B cell (primary cell): ENCODE measurements around the gene GRID1. TPM values are rescaled to one million over a fixed set of nuclear protein-coding genes. Genes with fewer than 3 reads are reported as not detected.

Experiments used
- ATAC-seq: fragments of 200-7000 bp; cut with Tn5 transposase; one replicate; pipeline ENCODE4 v1.10.0; 2021; ENCODE audit warnings: low read depth, mild to moderate bottlenecking, moderate number of reproducible peaks, moderate library complexity
- CTCF ChIA-PET: fragments of 350-600 bp; sonication (Branson Sonifier 250); formaldehyde crosslinking; loops from one replicate; lab custom pipeline; 2021; ENCODE audit warnings: antibody characterized with exemption, inconsistent platforms; lab: Charles Lee
- POLR2A ChIA-PET: fragments of 350-600 bp; sonication (Branson Sonifier 250); formaldehyde crosslinking; loops from one replicate; lab custom pipeline; 2021; ENCODE audit warnings: antibody characterized with exemption; lab: Charles Lee
- DNase-seq: peaks from one replicate; pipeline ENCODE4 v3.0.0; 2013
- H2AFZ ChIP-seq: 2 replicates; pipeline ENCODE4 v1.6.1; 2012; ENCODE audit warnings: mild to moderate bottlenecking, low read depth, low read length; ENCODE audit not compliant: insufficient read depth, poor library complexity, severe bottlenecking
- H3K27ac ChIP-seq, 2 donors: 1 replicate in 1 of 2; 2 replicates in 1 of 2; pipeline ENCODE4 v1.5.1; 2012 to 2013; ENCODE audit warnings: low read length in 2 of 2, mild to moderate bottlenecking in 2 of 2, moderate library complexity in 1 of 2
- H3K27me3 ChIP-seq, 4 experiments: fragments of 200-600 bp in 1 of 4; sonication (generic) in 1 of 4; replicated peaks in 1 of 4; 1 replicate in 2 of 4; 2 replicates in 2 of 4; pipeline versions ENCODE4 v1.6.1 to v1.7.0; 2013 to 2016; ENCODE audit warnings: low read length in 3 of 4, mild to moderate bottlenecking in 2 of 4, mixed read lengths in 1 of 4, moderate library complexity in 1 of 4; ENCODE audit not compliant: insufficient read depth in 4 of 4, control insufficient read depth in 3 of 4; ENCODE audit errors: control extremely low read depth in 1 of 4
- H3K36me3 ChIP-seq, 2 experiments: replicated peaks in 1 of 2; 1 replicate in 1 of 2; 2 replicates in 1 of 2; pipeline versions ENCODE4 v1.6.1 to v1.7.1; 2013; ENCODE audit warnings: low read length in 1 of 2; ENCODE audit not compliant: insufficient read depth in 2 of 2, control insufficient read depth in 1 of 2; ENCODE audit errors: control extremely low read depth in 1 of 2, extremely low read depth in 1 of 2
- H3K4me1 ChIP-seq, 2 donors: fragments of 200-600 bp in 1 of 2; sonication (generic) in 1 of 2; 1 replicate in 1 of 2; 2 replicates in 1 of 2; pipeline versions ENCODE4 v1.5.1 to v1.6.1; 2013 to 2017; ENCODE audit warnings: low read length in 2 of 2; ENCODE audit not compliant: control insufficient read depth in 2 of 2, insufficient read depth in 2 of 2
- H3K4me2 ChIP-seq: replicated peaks from 2 replicates; pipeline ENCODE3; 2012; ENCODE audit warnings: mild to moderate bottlenecking, low read depth, low read length; ENCODE audit not compliant: poor library complexity, severe bottlenecking
- H3K4me3 ChIP-seq, 5 experiments: fragments of 200-600 bp in 1 of 5; sonication (generic) in 1 of 5; 1 replicate in 3 of 5; 2 replicates in 2 of 5; pipeline versions ENCODE4 v1.5.1 to v1.7.0; 2011 to 2016; ENCODE audit warnings: low read length in 4 of 5, mild to moderate bottlenecking in 4 of 5, low read depth in 2 of 5, control low read depth in 1 of 5, moderate library complexity in 1 of 5; ENCODE audit not compliant: insufficient read depth in 1 of 5; ENCODE audit errors: control extremely low read depth in 1 of 5, extremely low read depth in 1 of 5
- H3K79me2 ChIP-seq: fragments of 200-600 bp; sonication (generic); one replicate; pipeline ENCODE4 v1.6.0; 2016; ENCODE audit warnings: low read length; ENCODE audit not compliant: control insufficient read depth, insufficient read depth
- H3K9ac ChIP-seq: fragments of 200-600 bp; sonication (generic); 2 replicates; pipeline ENCODE4 v1.6.1; 2017; ENCODE audit warnings: mild to moderate bottlenecking, low read length, moderate library complexity
- H3K9me3 ChIP-seq, 3 donors: one replicate each; pipeline versions ENCODE4 v1.6.1 to v1.7.1; 2013; ENCODE audit warnings: low read length in 2 of 3; ENCODE audit not compliant: control insufficient read depth in 2 of 3, insufficient read depth in 1 of 3; ENCODE audit errors: control extremely low read depth in 1 of 3
- H4K20me1 ChIP-seq: 2 replicates; pipeline ENCODE4 v1.6.0; 2012; ENCODE audit warnings: mild to moderate bottlenecking, low read length; ENCODE audit not compliant: insufficient read depth, control insufficient read depth, poor library complexity, severe bottlenecking
- H3K27ac Mint-ChIP-seq: one replicate; pipeline ENCODE4 v1.8.0; 2021; ENCODE audit warnings: mixed read lengths
- H3K27me3 Mint-ChIP-seq: one replicate; pipeline ENCODE4 v1.8.0; 2021; ENCODE audit warnings: mixed read lengths
- H3K4me1 Mint-ChIP-seq: one replicate; pipeline ENCODE4 v1.8.0; 2021; ENCODE audit warnings: mixed read lengths
- H3K4me3 Mint-ChIP-seq: one replicate; pipeline ENCODE4 v1.8.0; 2021; ENCODE audit warnings: mixed read lengths
- H3K9me3 Mint-ChIP-seq: one replicate; pipeline ENCODE4 v1.8.0; 2022; ENCODE audit warnings: mixed read lengths; ENCODE audit not compliant: insufficient read depth
- CTCF ChIP-seq: fragments of 200-600 bp; IDR thresholded peaks from one replicate; pipeline ENCODE4 v1.8.0; 2022; ENCODE audit warnings: antibody characterized with exemption, mild to moderate bottlenecking
- EZH2 ChIP-seq: IDR thresholded peaks from 2 replicates; pipeline ENCODE4 v1.6.1; 2012; ENCODE audit warnings: borderline replicate concordance, low read depth, mild to moderate bottlenecking, moderate library complexity, low read length; ENCODE audit not compliant: insufficient read depth, poor library complexity, severe bottlenecking
- WGBS: methylation state at CpG from one replicate; pipeline ENCODE4 v1.1.5; 2013; ENCODE audit warnings: missing lambda C conversion rate; ENCODE audit not compliant: insufficient coverage; 5-methylcytosine and 5-hydroxymethylcytosine counted together
- intact Hi-C: fragments of 100-400 bp; cut with micrococcal nuclease; formaldehyde crosslinking; loops from one replicate; pipeline ENCODE4 v1.10.0; 2022
- polyA plus RNA-seq: library from polyadenylated mRNA; depleted of rRNA; stranded (reverse); fragments of >200 nt; gene quantifications from 2 replicates; pipeline ENCODE4 v1.2.3, GENCODE V29; 2012
- total RNA-seq, 2 donors: library from RNA; stranded (reverse); fragments of 120-200 nt in 1 of 2; gene quantifications; 1 replicate in 1 of 2; 2 replicates in 1 of 2; pipeline versions ENCODE4 v1.2.3 to v1.2.4, GENCODE V29; 2013 to 2022

Gene GRID1
- total and polyA plus RNA-seq, 2 donors (not counting 1 experiment from before 2014, with no cell fraction given), result not detected

- no peak overlapping the region for H3K4me3 ChIP-seq
- Mint-ChIP-seq H3K4me3 (no peak overlapping the region), H3K27me3 (peaks cover 47% of the 10 kb centered on the region), H3K9me3 (no peaks in the 10 kb centered on the region), H3K4me1 (no peaks in the 10 kb centered on the region), H3K27ac (no peak overlapping the region)
- DNase-seq (no peak), ATAC-seq (no peak)
- no peaks in the 10 kb centered on the region for H3K79me2 ChIP-seq
- ChIA-PET POLR2A (no interaction called here), CTCF (no interaction called here)
- no peak for TF ChIP-seq CTCF
- no peak for TF ChIP-seq EZH2
- intact Hi-C loops, result no loop called here
- H3K4me1 ChIP-seq, result no peaks in the 10 kb centered on the region
- no peak overlapping the region for H3K4me2 ChIP-seq
- 43% methylated on average over 27 of the region's 27 CpGs for WGBS
- peaks cover 0 to 7% (median 0%) of the 10 kb centered on the region in 3 donors for H3K9me3 ChIP-seq
- no peaks in the 10 kb centered on the region for H3K36me3 ChIP-seq
- H2AFZ ChIP-seq, result no peak overlapping the region
- peaks cover 0 to 20% (median 1%) of the 10 kb centered on the region in 4 experiments for H3K27me3 ChIP-seq
- H4K20me1 ChIP-seq, result no peaks in the 10 kb centered on the region
- H3K9ac ChIP-seq, result no peak overlapping the region
- no peak overlapping the region for H3K27ac ChIP-seq
Observed at GRCh38 chr10:86263209-86263608, 103.4 kb downstream of the GRID1 start.

GRCh38 chr10:86262688-86263181, 103.9 kb downstream of the GRID1 start:
- Mint-ChIP-seq H3K27ac (no peak overlapping the region), H3K4me1 (no peaks in the 10 kb centered on the region), H3K27me3 (peaks cover 47% of the 10 kb centered on the region), H3K9me3 (no peaks in the 10 kb centered on the region), H3K4me3 (no peak overlapping the region)
- no peaks in the 10 kb centered on the region for H3K79me2 ChIP-seq
- 29% methylated on average over 21 of the region's 29 CpGs for WGBS
- intact Hi-C loops, result no loop called here
- H3K36me3 ChIP-seq, result no peaks in the 10 kb centered on the region
- POLR2A ChIA-PET, result no interaction called here
- CTCF ChIA-PET, result no interaction called here
- H3K9ac ChIP-seq, result no peak overlapping the region
- peaks cover 0 to 7% (median 0%) of the 10 kb centered on the region in 3 donors for H3K9me3 ChIP-seq
- H3K4me3 ChIP-seq, result no peak overlapping the region
- TF ChIP-seq EZH2, result no peak
- no peak for TF ChIP-seq CTCF
- ATAC-seq (no peak), DNase-seq (no peak)
- peaks cover 0 to 20% (median 1%) of the 10 kb centered on the region in 4 experiments for H3K27me3 ChIP-seq
- no peaks in the 10 kb centered on the region for H3K4me1 ChIP-seq
- no peak overlapping the region for H3K4me2 ChIP-seq
- no peak overlapping the region for H3K27ac ChIP-seq
- H4K20me1 ChIP-seq, result no peaks in the 10 kb centered on the region
- H2AFZ ChIP-seq, result no peak overlapping the region
